ENCODE data around the gene CTBS.
A peak's percentile ranks its signal among the peaks of the same experiment; 100 is the strongest.

The CTBS gene

GRCh38 chr1:84606977-84607376 lies 32.7 kb upstream of the CTBS start:
- no peak for TF ChIP-seq TAF1 (IDR thresholded peaks at IDR 0.05; ENCODE audit: borderline replicate concordance, insufficient read depth, low read length)
- TF ChIP-seq REST (IDR thresholded peaks at IDR 0.05; ENCODE audit: insufficient read depth in 1 of 2, low read depth in 2 of 2, low read length in 2 of 2), result no peak
- no peak for TF ChIP-seq SIN3A (IDR thresholded peaks at IDR 0.05; ENCODE audit: borderline replicate concordance, insufficient read depth, low read length)

- TF ChIP-seq POLR2AphosphoS5 (IDR thresholded peaks at IDR 0.05; ENCODE audit: low read depth, low read length) (no peak), FOXP2 (optimal IDR thresholded peaks at IDR 0.05; ENCODE audit: borderline replicate concordance, extremely low read depth, extremely low read length, insufficient read depth) (no peak), REST (IDR thresholded peaks at IDR 0.05; ENCODE audit: insufficient read depth in 1 of 2, low read depth in 2 of 2, low read length in 2 of 2) (no peak), TAF1 (IDR thresholded peaks at IDR 0.05; ENCODE audit: borderline replicate concordance, insufficient read depth, low read length) (no peak), SIN3A (IDR thresholded peaks at IDR 0.05; ENCODE audit: borderline replicate concordance, insufficient read depth, low read length) (no peak)
These were observed 30.9 kb upstream of the CTBS start for GRCh38 chr1:84605157-84605556.

GRCh38 chr1:84603941-84604830 lies 29.9 kb upstream of the CTBS start:
- TF ChIP-seq TAF1 (IDR thresholded peaks at IDR 0.05; ENCODE audit: borderline replicate concordance, insufficient read depth, low read length), result no peak
- TF ChIP-seq REST (IDR thresholded peaks at IDR 0.05; ENCODE audit: insufficient read depth in 1 of 2, low read depth in 2 of 2, low read length in 2 of 2), result peak; percentile 23 to 55; a peak in 1 of 4 replicates
- no peak for TF ChIP-seq SIN3A (IDR thresholded peaks at IDR 0.05; ENCODE audit: borderline replicate concordance, insufficient read depth, low read length)

GRCh38 chr1:84603223-84603622 lies 29.0 kb upstream of the CTBS start:
- TF ChIP-seq TAF1 (IDR thresholded peaks at IDR 0.05; ENCODE audit: borderline replicate concordance, insufficient read depth, low read length) (no peak), SIN3A (IDR thresholded peaks at IDR 0.05; ENCODE audit: borderline replicate concordance, insufficient read depth, low read length) (no peak)

GRCh38 chr1:84600796-84601195 lies 26.6 kb upstream of the CTBS start:
- TF ChIP-seq TAF1 (IDR thresholded peaks at IDR 0.05; ENCODE audit: borderline replicate concordance, insufficient read depth, low read length), result no peak
- TF ChIP-seq REST (IDR thresholded peaks at IDR 0.05; ENCODE audit: insufficient read depth in 1 of 2, low read depth in 2 of 2, low read length in 2 of 2), result no peak
- TF ChIP-seq FOXP2 (optimal IDR thresholded peaks at IDR 0.05; ENCODE audit: borderline replicate concordance, extremely low read depth, extremely low read length, insufficient read depth), result no peak
- no peak for TF ChIP-seq SIN3A (IDR thresholded peaks at IDR 0.05; ENCODE audit: borderline replicate concordance, insufficient read depth, low read length)
- no peak for TF ChIP-seq POLR2AphosphoS5 (IDR thresholded peaks at IDR 0.05; ENCODE audit: low read depth, low read length)

Measured in PFSK-1 (cell line).